H1 (cell line): ENCODE results near the gene ZDHHC11.
"Not testable (repeated sequence)": the region's sequence is repeated elsewhere in the genome, so short reads cannot be mapped to it uniquely, and the experiment has no call there.

ENCODE experiments used
- CTCF ChIP-seq, 3 experiments: IDR thresholded peaks; 1 replicate in 2 of 3; 2 replicates in 1 of 3; pipeline versions ENCODE4 v1.5.1 to v1.6.1; 2011; ENCODE audit warnings: low read length in 3 of 3, mild to moderate bottlenecking in 3 of 3, inconsistent platforms in 2 of 3, low read depth in 1 of 3, moderate library complexity in 1 of 3; ENCODE audit not compliant: insufficient read depth in 1 of 3; ENCODE audit errors: control extremely low read depth in 1 of 3
- EZH2 ChIP-seq: fragments of 200-600 bp; sonication (generic); IDR thresholded peaks from 2 replicates; pipeline ENCODE4 v1.7.1; 2012; ENCODE audit warnings: low read depth, mild to moderate bottlenecking, moderate library complexity, low read length, inconsistent platforms; ENCODE audit not compliant: severe bottlenecking

GRCh38 chr5:778967-779366 is 71.8 kb downstream of the ZDHHC11 start:
- TF ChIP-seq CTCF (IDR thresholded peaks at IDR 0.05; ENCODE audit: control extremely low read depth in 1 of 3, insufficient read depth in 1 of 3, low read depth in 1 of 3, low read length in 3 of 3); EZH2: not testable (repeated sequence)
